Osteoblast (primary cell): ENCODE results near the gene CRTC1. TPM values are rescaled to one million over a fixed set of nuclear protein-coding genes. Genes with fewer than 3 reads are reported as not detected.
A peak's percentile ranks its signal among the peaks of the same experiment; 100 is the strongest.

Source experiments
- DNase-seq: peaks from one replicate; pipeline ENCODE4 v3.0.0; 2011; ENCODE audit warnings: low spot score, mixed read lengths; ENCODE audit not compliant: insufficient read length; ENCODE audit errors: missing footprints
- H2AFZ ChIP-seq: 2 replicates; pipeline ENCODE4 v1.6.0; 2011; ENCODE audit warnings: mild to moderate bottlenecking, low read length
- H3K27ac ChIP-seq: 2 replicates; pipeline ENCODE4 v1.5.1; 2011; ENCODE audit warnings: mild to moderate bottlenecking, low read depth, low read length, moderate library complexity
- H3K27me3 ChIP-seq: 2 replicates; pipeline ENCODE4 v1.6.0; 2012; ENCODE audit warnings: mild to moderate bottlenecking, control low read depth, inconsistent platforms, low read length, moderate library complexity; ENCODE audit not compliant: insufficient read depth
- H3K36me3 ChIP-seq: 2 replicates; pipeline ENCODE4 v1.5.1; 2011; ENCODE audit warnings: mild to moderate bottlenecking, low read length, control low read depth, moderate library complexity; ENCODE audit not compliant: insufficient read depth
- H3K4me1 ChIP-seq: 2 replicates; pipeline ENCODE4 v1.5.1; 2011; ENCODE audit warnings: mild to moderate bottlenecking, low read length, control low read depth, moderate library complexity; ENCODE audit not compliant: insufficient read depth
- H3K4me2 ChIP-seq: 2 replicates; pipeline ENCODE4 v1.6.0; 2011; ENCODE audit warnings: mild to moderate bottlenecking, low read length; ENCODE audit not compliant: insufficient read depth
- H3K4me3 ChIP-seq: fragments of 200-600 bp; sonication (generic); 3 replicates; pipeline ENCODE4 v1.5.1; 2012; ENCODE audit warnings: mild to moderate bottlenecking, low read length, inconsistent platforms; ENCODE audit not compliant: insufficient read depth
- H3K79me2 ChIP-seq: 2 replicates; pipeline ENCODE4 v1.6.0; 2012; ENCODE audit warnings: mild to moderate bottlenecking, low read length, control low read depth, inconsistent platforms; ENCODE audit not compliant: insufficient read depth
- H3K9me3 ChIP-seq: 2 replicates; pipeline ENCODE4 v1.5.1; 2011; ENCODE audit warnings: low read depth, low read length, control low read depth
- H4K20me1 ChIP-seq: 2 replicates; pipeline ENCODE4 v1.6.0; 2012; ENCODE audit warnings: mild to moderate bottlenecking, low read length, control low read depth; ENCODE audit not compliant: insufficient read depth
- CTCF ChIP-seq: IDR thresholded peaks from 2 replicates; pipeline ENCODE4 v1.5.1; 2011; ENCODE audit warnings: mild to moderate bottlenecking, low read depth, low read length, moderate library complexity; ENCODE audit errors: extremely low read depth
- total RNA-seq: library from RNA; depleted of rRNA; stranded (reverse); fragments of >200 nt; gene quantifications from 2 replicates; pipeline ENCODE4 v1.2.3, GENCODE V29; 2012

Gene CRTC1
- total RNA-seq, 1 donor = 4.0 TPM

GRCh38 chr19:18737954-18738351 is 54.5 kb downstream of the CRTC1 start:
- Histone ChIP-seq H3K27ac (no peak overlapping the region), H4K20me1 (peaks cover 64% of the 10 kb centered on the region), H3K4me1 (peaks cover 4% of the 10 kb centered on the region), H3K4me2 (no peak overlapping the region), H3K27me3 (no peaks in the 10 kb centered on the region), H3K9me3 (no peaks in the 10 kb centered on the region), H2AFZ (no peak overlapping the region), H3K36me3 (no peaks in the 10 kb centered on the region), H3K4me3 (no peak overlapping the region), H3K79me2 (peaks cover 16% of the 10 kb centered on the region)
- DNase-seq = no peak
- TF ChIP-seq CTCF = no peak

- peaks cover 57% of the 10 kb centered on the region for H4K20me1 ChIP-seq
- no peak for DNase-seq
Observed at GRCh38 chr19:18738961-18739690, 55.6 kb downstream of the CRTC1 start.

GRCh38 chr19:18741124-18742121 is 57.9 kb downstream of the CRTC1 start:
- Histone ChIP-seq H4K20me1 (peaks cover 42% of the 10 kb centered on the region), H2AFZ (no peak overlapping the region), H3K9me3 (no peaks in the 10 kb centered on the region), H3K36me3 (no peaks in the 10 kb centered on the region), H3K4me1 (no peaks in the 10 kb centered on the region), H3K27me3 (no peaks in the 10 kb centered on the region), H3K79me2 (peaks cover 2% of the 10 kb centered on the region), H3K27ac (no peak overlapping the region), H3K4me3 (no peak overlapping the region), H3K4me2 (no peak overlapping the region)
- no peak for DNase-seq
- TF ChIP-seq CTCF = no peak

More at GRCh38 chr19:18738961-18739690, 55.6 kb downstream of the CRTC1 start:
- Histone ChIP-seq H3K4me2 (no peak overlapping the region), H3K4me1 (no peaks in the 10 kb centered on the region), H2AFZ (no peak overlapping the region), H3K9me3 (no peaks in the 10 kb centered on the region), H3K27me3 (no peaks in the 10 kb centered on the region), H3K4me3 (no peak overlapping the region), H3K79me2 (peaks cover 10% of the 10 kb centered on the region), H3K27ac (no peak overlapping the region), H3K36me3 (no peaks in the 10 kb centered on the region)
- TF ChIP-seq CTCF = no peak

- H3K4me3 ChIP-seq = no peak overlapping the region
- peaks cover 2% of the 10 kb centered on the region for H3K79me2 ChIP-seq
- TF ChIP-seq CTCF = no peak
- H3K27ac ChIP-seq = no peak overlapping the region
- DNase-seq = peak; percentile 76
- peaks cover 36% of the 10 kb centered on the region for H4K20me1 ChIP-seq
- no peaks in the 10 kb centered on the region for H3K4me1 ChIP-seq
- H3K4me2 ChIP-seq = no peak overlapping the region
- H3K9me3 ChIP-seq = no peaks in the 10 kb centered on the region
- no peak overlapping the region for H2AFZ ChIP-seq
- no peaks in the 10 kb centered on the region for H3K36me3 ChIP-seq
- no peaks in the 10 kb centered on the region for H3K27me3 ChIP-seq
Observed at GRCh38 chr19:18742324-18742723, 58.8 kb downstream of the CRTC1 start.
